Lower lobe of right lung (tissue), 2 donors: Measurements from ENCODE around the gene PLA2G4A. TPM values are rescaled to one million over a fixed set of nuclear protein-coding genes. Genes with fewer than 3 reads are reported as not detected.

Experiments used
- ATAC-seq, 2 donors: fragments of 200-7000 bp; cut with Tn5 transposase; one replicate each; pipeline ENCODE4 v1.9.1; 2020 to 2022; ENCODE audit warnings: mild to moderate bottlenecking in 2 of 2, moderate library complexity in 2 of 2
- DNase-seq: peaks from one replicate; pipeline ENCODE4 v3.0.0-alpha.2; 2020
- H3K27ac ChIP-seq: fragments of 200-600 bp; one replicate; pipeline ENCODE4 v1.8.0; 2022
- H3K27me3 ChIP-seq: fragments of 200-600 bp; one replicate; pipeline ENCODE4 v1.8.0; 2022; ENCODE audit warnings: low read depth
- H3K36me3 ChIP-seq: fragments of 200-600 bp; one replicate; pipeline ENCODE4 v1.8.0; 2022; ENCODE audit warnings: mild to moderate bottlenecking
- H3K4me1 ChIP-seq: fragments of 200-600 bp; one replicate; pipeline ENCODE4 v1.8.0; 2022
- H3K4me3 ChIP-seq: fragments of 200-600 bp; one replicate; pipeline ENCODE4 v1.8.0; 2022; ENCODE audit warnings: mild to moderate bottlenecking
- H3K9me3 ChIP-seq: fragments of 200-600 bp; one replicate; pipeline ENCODE4 v1.8.0; 2022
- intact Hi-C: fragments of 100-400 bp; cut with DNase I; formaldehyde crosslinking; loops from one replicate; pipeline ENCODE4 v1.11.0; 2022
- total RNA-seq: library from RNA; stranded (reverse); fragmentation: NEBNext Ultra II Directional; extraction: Animal tissue kit (Norgen Biotek cat#: 25700); gene quantifications from one replicate; pipeline ENCODE4 v1.2.1, GENCODE V29; 2021
- TF ChIP-seq, protein P1 (sequence below): fragments of 200-600 bp; IDR thresholded peaks from one replicate; pipeline ENCODE4 v1.8.0; 2022; ENCODE audit warnings: antibody characterized with exemption, mild to moderate bottlenecking
- donor health status: DM: no; HTN: yes; CAD: no; lungs with severe emphysema.

The PLA2G4A gene
- total RNA-seq, 1 donor from 2014 or later, result 10.1 TPM

DNA sequence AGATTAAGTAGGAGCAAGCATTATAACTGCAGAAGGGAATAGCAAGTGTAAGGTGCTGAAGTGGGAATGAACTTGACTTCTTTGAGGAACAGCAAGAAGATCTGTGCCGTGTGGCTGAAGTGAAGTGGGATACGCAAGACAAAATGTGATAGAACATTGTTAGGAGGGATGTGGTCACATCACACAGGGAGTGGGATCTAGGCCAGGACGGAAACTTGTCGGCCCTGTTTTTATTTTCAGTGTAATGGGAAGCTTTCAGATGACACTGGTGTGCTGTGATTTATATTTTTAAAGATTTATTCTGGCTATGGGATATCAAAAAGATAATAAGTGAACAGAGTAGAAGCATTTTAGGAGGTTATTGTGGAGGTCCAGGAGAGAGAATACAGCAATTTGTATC, 116.4 kb downstream of the PLA2G4A start:
- H3K9me3 ChIP-seq, result no peaks in the 10 kb centered on the region
- TF ChIP-seq, protein P1, sequence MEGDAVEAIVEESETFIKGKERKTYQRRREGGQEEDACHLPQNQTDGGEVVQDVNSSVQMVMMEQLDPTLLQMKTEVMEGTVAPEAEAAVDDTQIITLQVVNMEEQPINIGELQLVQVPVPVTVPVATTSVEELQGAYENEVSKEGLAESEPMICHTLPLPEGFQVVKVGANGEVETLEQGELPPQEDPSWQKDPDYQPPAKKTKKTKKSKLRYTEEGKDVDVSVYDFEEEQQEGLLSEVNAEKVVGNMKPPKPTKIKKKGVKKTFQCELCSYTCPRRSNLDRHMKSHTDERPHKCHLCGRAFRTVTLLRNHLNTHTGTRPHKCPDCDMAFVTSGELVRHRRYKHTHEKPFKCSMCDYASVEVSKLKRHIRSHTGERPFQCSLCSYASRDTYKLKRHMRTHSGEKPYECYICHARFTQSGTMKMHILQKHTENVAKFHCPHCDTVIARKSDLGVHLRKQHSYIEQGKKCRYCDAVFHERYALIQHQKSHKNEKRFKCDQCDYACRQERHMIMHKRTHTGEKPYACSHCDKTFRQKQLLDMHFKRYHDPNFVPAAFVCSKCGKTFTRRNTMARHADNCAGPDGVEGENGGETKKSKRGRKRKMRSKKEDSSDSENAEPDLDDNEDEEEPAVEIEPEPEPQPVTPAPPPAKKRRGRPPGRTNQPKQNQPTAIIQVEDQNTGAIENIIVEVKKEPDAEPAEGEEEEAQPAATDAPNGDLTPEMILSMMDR, result no peak
- ATAC-seq (no peak), DNase-seq (no peak)
- H3K4me1 ChIP-seq, result no peaks in the 10 kb centered on the region
- H3K27me3 ChIP-seq, result no peaks in the 10 kb centered on the region
- no peak overlapping the region for H3K4me3 ChIP-seq
- no peaks in the 10 kb centered on the region for H3K36me3 ChIP-seq
- H3K27ac ChIP-seq, result no peak overlapping the region
- intact Hi-C loops, result no loop called here

DNA sequence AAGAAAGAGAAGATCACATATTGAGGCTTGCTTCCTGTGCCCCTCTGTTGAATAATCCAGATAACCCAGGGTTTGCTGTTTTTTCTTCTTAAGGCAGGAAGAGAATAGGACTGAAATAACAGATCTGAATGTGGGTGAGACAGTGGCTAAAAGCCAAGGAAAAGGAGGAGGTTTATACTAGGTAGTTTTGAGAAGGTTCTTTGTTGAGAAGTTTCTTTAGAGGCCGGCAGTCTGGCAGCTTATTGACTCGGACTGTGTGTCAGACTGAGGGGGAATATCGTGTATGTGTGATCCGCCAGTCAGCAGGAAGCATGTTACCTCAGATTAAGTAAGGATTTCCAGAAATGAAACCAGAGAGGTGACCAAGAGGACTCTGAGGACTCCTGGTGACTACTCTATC, 119.8 kb downstream of the PLA2G4A start:
- H3K27me3 ChIP-seq, result no peaks in the 10 kb centered on the region
- H3K27ac ChIP-seq, result no peak overlapping the region
- DNase-seq (no peak), ATAC-seq (peak in 1 of 2 donors; percentile 12)
- H3K4me3 ChIP-seq, result no peak overlapping the region
- H3K4me1 ChIP-seq, result no peaks in the 10 kb centered on the region
- intact Hi-C loops, result no loop called here
- no peaks in the 10 kb centered on the region for H3K36me3 ChIP-seq
- no peaks in the 10 kb centered on the region for H3K9me3 ChIP-seq
- TF ChIP-seq, protein P1, result no peak

DNA sequence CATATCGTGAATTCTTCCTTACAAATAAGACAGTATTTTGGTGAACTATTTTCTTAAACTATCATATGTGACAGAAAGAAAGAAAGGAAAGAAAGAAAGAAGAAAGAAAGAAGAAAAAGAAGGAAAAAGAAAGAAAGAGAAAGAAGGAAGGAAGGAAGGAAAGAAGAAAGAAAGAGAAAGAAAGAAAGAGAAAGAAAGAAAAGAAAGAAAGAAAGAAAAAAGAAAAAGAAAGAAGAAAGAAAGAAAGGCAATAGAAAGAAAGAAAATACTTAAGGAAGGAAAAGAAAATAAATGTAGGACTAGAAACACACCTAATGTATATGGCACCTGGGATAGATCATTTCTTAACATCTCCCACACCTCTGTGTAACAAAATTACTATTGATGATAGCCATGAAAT, 120.4 kb downstream of the PLA2G4A start:
- no peaks in the 10 kb centered on the region for H3K27me3 ChIP-seq
- intact Hi-C loops, result no loop called here
- TF ChIP-seq, protein P1, result no peak
- no peaks in the 10 kb centered on the region for H3K36me3 ChIP-seq
- no peaks in the 10 kb centered on the region for H3K9me3 ChIP-seq
- no peak for DNase-seq
- no peak overlapping the region for H3K27ac ChIP-seq
- H3K4me3 ChIP-seq, result no peak overlapping the region
- no peaks in the 10 kb centered on the region for H3K4me1 ChIP-seq
- ATAC-seq, result no peak

DNA sequence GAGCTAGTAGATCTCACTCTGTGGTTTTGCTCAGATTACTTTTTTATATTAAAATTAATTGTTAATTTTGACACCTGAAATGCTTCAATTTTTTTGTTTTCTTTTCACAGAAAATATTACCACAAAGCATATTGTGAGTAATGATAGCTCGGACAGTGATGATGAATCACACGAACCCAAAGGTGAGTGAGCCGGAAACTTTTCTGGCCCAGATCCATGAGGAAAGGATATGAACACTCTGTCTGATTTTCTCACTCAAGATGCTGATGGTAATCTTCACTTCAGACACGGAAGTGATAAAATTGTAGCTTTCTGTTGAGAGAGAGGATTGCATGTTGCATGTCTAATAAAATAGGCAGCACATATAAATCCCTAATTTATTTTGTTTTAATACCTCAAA, 121.8 kb downstream of the PLA2G4A start:
- TF ChIP-seq, protein P1, result no peak
- no peaks in the 10 kb centered on the region for H3K9me3 ChIP-seq
- no peak overlapping the region for H3K27ac ChIP-seq
- H3K4me3 ChIP-seq, result no peak overlapping the region
- no peak for DNase-seq
- intact Hi-C loops, result no loop called here
- ATAC-seq, result no peak
- no peaks in the 10 kb centered on the region for H3K4me1 ChIP-seq
- H3K36me3 ChIP-seq, result no peaks in the 10 kb centered on the region
- H3K27me3 ChIP-seq, result no peaks in the 10 kb centered on the region

DNA sequence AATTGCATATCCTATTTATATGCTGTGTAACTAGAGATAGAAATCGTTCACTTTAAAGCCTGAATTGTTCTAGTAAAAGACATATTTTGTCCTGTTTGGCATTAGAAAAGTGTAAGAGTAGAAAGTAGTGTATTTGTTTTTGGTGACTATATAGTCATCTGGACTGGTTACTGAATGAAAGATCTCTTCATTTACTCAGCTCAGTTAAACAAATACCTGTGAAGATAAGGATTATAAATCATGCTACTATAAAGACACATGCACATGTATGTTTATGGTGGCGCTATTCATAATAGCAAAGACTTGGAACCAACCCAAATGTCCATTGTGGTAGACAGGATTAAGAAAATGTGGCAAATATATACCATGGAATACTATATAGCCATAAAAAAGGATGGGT, 125.1 kb downstream of the PLA2G4A start:
- Histone ChIP-seq H3K4me3 (no peak overlapping the region), H3K9me3 (no peaks in the 10 kb centered on the region), H3K27ac (no peak overlapping the region), H3K4me1 (no peaks in the 10 kb centered on the region), H3K36me3 (no peaks in the 10 kb centered on the region), H3K27me3 (no peaks in the 10 kb centered on the region)
- ATAC-seq (no peak), DNase-seq (no peak)
- intact Hi-C loops, result no loop called here
- TF ChIP-seq, protein P1, result no peak

DNA sequence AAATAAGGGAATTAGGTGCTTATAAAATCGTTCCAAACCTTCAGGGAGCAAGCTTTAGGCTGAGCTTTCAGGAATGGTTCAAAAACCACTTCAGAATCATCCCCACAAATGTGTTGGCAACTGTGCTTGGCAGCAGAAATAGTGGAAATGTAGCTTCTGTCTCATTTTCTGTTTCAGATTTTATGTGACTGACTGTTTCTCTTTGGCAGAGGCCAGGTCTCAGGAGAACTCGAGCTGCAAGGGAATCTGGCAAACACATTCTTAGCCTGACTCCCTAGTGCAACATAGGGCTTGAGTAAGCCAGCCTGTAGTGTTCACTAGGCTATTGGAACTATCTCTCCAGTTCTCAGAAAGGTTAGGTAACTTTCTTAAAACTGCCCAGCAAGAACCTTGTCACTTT, 128.6 kb downstream of the PLA2G4A start:
- Histone ChIP-seq H3K4me3 (no peak overlapping the region), H3K9me3 (no peaks in the 10 kb centered on the region), H3K4me1 (no peaks in the 10 kb centered on the region), H3K27me3 (no peaks in the 10 kb centered on the region), H3K27ac (no peak overlapping the region), H3K36me3 (no peaks in the 10 kb centered on the region)
- DNase-seq, result no peak
- intact Hi-C loops, result no loop called here
- TF ChIP-seq, protein P1, result no peak
- ATAC-seq, result no peak
